HepG2 (cell line): ENCODE results near the gene KRTAP5-4. TPM values are rescaled to one million over a fixed set of nuclear protein-coding genes. Genes with fewer than 3 reads are reported as not detected.
A peak's percentile ranks its signal among the peaks of the same experiment; 100 is the strongest.

Source experiments
- GTF3A ChIP-seq: sonication (generic); formaldehyde crosslinking; conservative IDR thresholded peaks from 2 replicates; pipeline ENCODE4 v1.4.0; 2020; ENCODE audit warnings: mild to moderate bottlenecking, missing genetic modification reagents
- HDAC6 ChIP-seq: fragments of 200-600 bp; sonication (generic); IDR thresholded peaks from 2 replicates; pipeline ENCODE4 v1.7.0; 2017; ENCODE audit warnings: mild to moderate bottlenecking, antibody characterized with exemption, low read length, low read depth
- KLF9 ChIP-seq: IDR thresholded peaks from 2 replicates; pipeline ENCODE4 v1.6.1; 2016; ENCODE audit warnings: low read depth
- MYC ChIP-seq: sonication (generic); formaldehyde crosslinking; IDR thresholded peaks from 2 replicates; pipeline ENCODE4 v1.9.0; 2021; ENCODE audit warnings: missing genetic modification reagents, borderline replicate concordance
- NCOA5 ChIP-seq: sonication (generic); formaldehyde crosslinking; IDR thresholded peaks from 2 replicates; pipeline ENCODE4 v1.4.0; 2020; ENCODE audit warnings: missing genetic modification reagents
- NR2F1 ChIP-seq, 2 experiments: fragments of 450-650 bp in 1 of 2; formaldehyde crosslinking in 1 of 2; IDR thresholded peaks; 2 replicates each; pipeline versions ENCODE4 v1.5.0 to v1.6.1; 2016 to 2020; ENCODE audit warnings: mild to moderate bottlenecking in 1 of 2, missing compliant biosample characterization in 1 of 2, missing genetic modification reagents in 1 of 2, moderate library complexity in 1 of 2
- PHB2 ChIP-seq: fragments of 450-650 bp; IDR thresholded peaks from 2 replicates; pipeline ENCODE4 v1.6.1; 2018; ENCODE audit not compliant: partially characterized antibody
- SP5 ChIP-seq: IDR thresholded peaks from 2 replicates; pipeline ENCODE4 v1.6.1; 2016; ENCODE audit warnings: low read depth, borderline replicate concordance
- ZBTB49 ChIP-seq: sonication (generic); formaldehyde crosslinking; IDR thresholded peaks from 2 replicates; pipeline ENCODE4 v1.4.0; 2020; ENCODE audit warnings: missing genetic modification reagents, borderline replicate concordance
- ZHX1 ChIP-seq: sonication (generic); formaldehyde crosslinking; IDR thresholded peaks from 2 replicates; pipeline ENCODE4 v1.8.1; 2022; ENCODE audit warnings: low read depth, mild to moderate bottlenecking, missing genetic modification reagents
- ZIK1 ChIP-seq: sonication (generic); formaldehyde crosslinking; IDR thresholded peaks from 2 replicates; pipeline ENCODE4 v1.5.0; 2020; ENCODE audit warnings: mild to moderate bottlenecking, low read depth, missing genetic modification reagents, borderline replicate concordance
- ZNF513 ChIP-seq: sonication (generic); formaldehyde crosslinking; conservative IDR thresholded peaks from 2 replicates; pipeline ENCODE4 v1.5.0; 2020; ENCODE audit warnings: missing genetic modification reagents
- ZNF660 ChIP-seq: sonication (generic); formaldehyde crosslinking; IDR thresholded peaks from 2 replicates; pipeline ENCODE4 v1.5.1; 2020; ENCODE audit warnings: mild to moderate bottlenecking, low read depth, missing genetic modification reagents, borderline replicate concordance
- ZNF704 ChIP-seq: sonication (generic); formaldehyde crosslinking; IDR thresholded peaks from 2 replicates; pipeline ENCODE4 v1.8.1; 2023; ENCODE audit warnings: mild to moderate bottlenecking, inconsistent platforms, moderate library complexity, missing genetic modification reagents, borderline replicate concordance
- ZNF772 ChIP-seq: sonication (generic); formaldehyde crosslinking; IDR thresholded peaks from 2 replicates; pipeline ENCODE4 v1.5.0; 2020; ENCODE audit warnings: mild to moderate bottlenecking, missing genetic modification reagents
- ZNF788 ChIP-seq: sonication (generic); formaldehyde crosslinking; IDR thresholded peaks from 2 replicates; pipeline ENCODE4 v1.5.0; 2020; ENCODE audit warnings: mild to moderate bottlenecking, missing genetic modification reagents, borderline replicate concordance
- ZNF839 ChIP-seq: sonication (generic); formaldehyde crosslinking; IDR thresholded peaks from 2 replicates; pipeline ENCODE4 v1.4.0; 2020; ENCODE audit warnings: missing genetic modification reagents, mild to moderate bottlenecking, borderline replicate concordance
- ZUFSP ChIP-seq: sonication (generic); formaldehyde crosslinking; IDR thresholded peaks from 2 replicates; pipeline ENCODE4 v1.9.0; 2021; ENCODE audit warnings: missing genetic modification reagents, mild to moderate bottlenecking, borderline replicate concordance
- polyA plus RNA-seq, 8 experiments: library from polyadenylated mRNA; depleted of rRNA in 3 of 8; stranded (reverse) in 7 of 8; unstranded in 1 of 8; fragments of >200 nt; fragmentation: Illumina TruSeq in 4 of 8; extraction: Trizol in 4 of 8; gene quantifications; 2 replicates each; pipeline versions ENCODE4 v1.2.1 to v1.2.3, GENCODE V29; 2011 to 2016; ENCODE audit warnings: low read depth in 4 of 8, missing spikeins in 1 of 8, mixed read lengths in 1 of 8; ENCODE audit not compliant: insufficient read depth in 1 of 8
- total RNA-seq, 5 experiments: library from RNA; depleted of rRNA; stranded (reverse); fragments of >200 nt; fragmentation: Illumina TruSeq; extraction: Trizol; gene quantifications; 2 replicates each; pipeline ENCODE4 v1.2.3, GENCODE V29; 2016; ENCODE audit warnings: low read depth in 1 of 5

KRTAP5-4 gene
- total and polyA plus RNA-seq, 2 of the 13 experiments (the other 11 are each of a cell fraction or from before 2014, with no cell fraction given) = not detected

- TF ChIP-seq ZBTB49 (no peak), PHB2 (no peak), ZNF839 (CRISPR knock-in tag) (no peak), ZNF704 (CRISPR knock-in tag) (no peak), NCOA5 (CRISPR knock-in tag) (no peak), ZNF513 (CRISPR knock-in tag) (no peak), ZHX1 (CRISPR knock-in tag) (no peak), ZUFSP (no peak), GTF3A (no peak), ZNF660 (no peak), ZNF788 (CRISPR knock-in tag) (no peak), ZIK1 (CRISPR knock-in tag) (no peak), ZNF772 (CRISPR knock-in tag) (no peak), NR2F1 (CRISPR knock-in tag; IDR thresholded peaks at IDR 0.05) (no peak), SP5 (CRISPR knock-in tag) (0 out of 2 replicates have a peak, but pooled peaks have one; percentile 9), HDAC6 (no peak), MYC (CRISPR knock-in tag) (0 out of 2 replicates have a peak, but pooled peaks have one; percentile 35), KLF9 (no peak)
Measured at GRCh38 chr11:1572197-1573076, 49.5 kb downstream of the KRTAP5-4 start, which contains the start of gene DUSP8 (continued).
